Breast epithelium (tissue), 4 donors: ENCODE data around the gene ZACN. TPM values are rescaled to one million over a fixed set of nuclear protein-coding genes. Genes with fewer than 3 reads are reported as not detected.

Experiments used
- DNase-seq, 2 donors: peaks; one replicate each; pipeline ENCODE4 v3.0.0-alpha.2; 2019; ENCODE audit warnings: low spot score in 2 of 2
- H3K27ac ChIP-seq, 2 donors: fragments of 200-600 bp; sonication (generic) in 1 of 2; one replicate each; pipeline ENCODE4 v1.5.1; 2016 to 2019; ENCODE audit warnings: mild to moderate bottlenecking in 1 of 2
- H3K27me3 ChIP-seq, 2 donors: fragments of 200-600 bp; sonication (generic) in 1 of 2; one replicate each; pipeline versions ENCODE4 v1.5.1 to v1.6.0; 2017 to 2019; ENCODE audit warnings: control low read depth in 1 of 2, mild to moderate bottlenecking in 1 of 2
- H3K36me3 ChIP-seq: fragments of 200-600 bp; one replicate; pipeline ENCODE4 v1.5.1; 2019
- H3K4me1 ChIP-seq, 2 donors: fragments of 200-600 bp; sonication (generic); one replicate each; pipeline ENCODE4 v1.5.1; 2016 to 2019; ENCODE audit warnings: control low read depth in 1 of 2
- H3K4me3 ChIP-seq, 3 donors: fragments of 200-600 bp; sonication (generic); 1 replicate in 2 of 3; 2 replicates in 1 of 3; pipeline ENCODE4 v1.5.1; 2016 to 2019; ENCODE audit warnings: mild to moderate bottlenecking in 3 of 3, moderate library complexity in 2 of 3
- H3K9me3 ChIP-seq, 2 donors: fragments of 200-600 bp; sonication (generic) in 1 of 2; one replicate each; pipeline ENCODE4 v1.5.1; 2016 to 2019; ENCODE audit warnings: control low read depth in 1 of 2
- CTCF ChIP-seq, 3 donors: fragments of 450-650 bp; IDR thresholded peaks; one replicate each; pipeline ENCODE4 v1.5.1; 2016 to 2017; ENCODE audit warnings: antibody characterized with exemption in 3 of 3, mild to moderate bottlenecking in 3 of 3, moderate library complexity in 3 of 3
- POLR2A ChIP-seq: fragments of 450-650 bp; IDR thresholded peaks from one replicate; pipeline ENCODE4 v1.6.1; 2016; ENCODE audit warnings: antibody characterized with exemption, mild to moderate bottlenecking, moderate library complexity
- POLR2AphosphoS5 ChIP-seq, 3 donors: sonication (generic); formaldehyde crosslinking; IDR thresholded peaks; one replicate each; pipeline ENCODE4 v1.6.1; 2017; ENCODE audit warnings: antibody characterized with exemption in 3 of 3
- intact Hi-C: fragments of 100-400 bp; cut with DNase I; formaldehyde crosslinking; loops from one replicate; pipeline ENCODE4 v1.15.1; 2023; ENCODE audit warnings: low total_unique reads
- total RNA-seq, 3 donors: library from RNA; depleted of rRNA; stranded (reverse); fragments of >200 nt; gene quantifications; one replicate each; pipeline ENCODE4 v1.1.0, GENCODE V29; 2016

Gene ZACN
- total RNA-seq, 3 donors from 2014 or later = not detected

GRCh38 chr17:76085731-76086366 lies 6.9 kb downstream of the ZACN start:
- peaks cover 6% of the 10 kb centered on the region for H3K36me3 ChIP-seq
- no peak for DNase-seq
- intact Hi-C loops = no loop called here
- no peaks in the 10 kb centered on the region for H3K4me1 ChIP-seq
- TF ChIP-seq POLR2AphosphoS5 (IDR thresholded peaks at IDR 0.05) (no peak), CTCF (IDR thresholded peaks at IDR 0.05) (no peak), POLR2A (no peak)
- no peak overlapping the region for H3K4me3 ChIP-seq
- no peaks in the 10 kb centered on the region for H3K9me3 ChIP-seq
- no peaks in the 10 kb centered on the region for H3K27me3 ChIP-seq
- H3K27ac ChIP-seq = no peak overlapping the region

GRCh38 chr17:76086384-76086783 lies 7.4 kb downstream of the ZACN start:
- intact Hi-C loops = no loop called here
- Histone ChIP-seq H3K27me3 (no peaks in the 10 kb centered on the region), H3K4me3 (no peak overlapping the region), H3K4me1 (no peaks in the 10 kb centered on the region), H3K27ac (no peak overlapping the region), H3K9me3 (no peaks in the 10 kb centered on the region), H3K36me3 (peaks cover 6% of the 10 kb centered on the region)
- no peak for TF ChIP-seq POLR2A
- TF ChIP-seq POLR2AphosphoS5 (IDR thresholded peaks at IDR 0.05) = no peak
- no peak for TF ChIP-seq CTCF (IDR thresholded peaks at IDR 0.05)
- DNase-seq = no peak

- Histone ChIP-seq H3K27ac (no peak overlapping the region), H3K9me3 (no peaks in the 10 kb centered on the region), H3K27me3 (no peaks in the 10 kb centered on the region), H3K4me3 (no peak overlapping the region), H3K36me3 (peaks cover 6% of the 10 kb centered on the region), H3K4me1 (no peaks in the 10 kb centered on the region)
- DNase-seq = no peak
- TF ChIP-seq POLR2A = no peak
- no peak for TF ChIP-seq POLR2AphosphoS5 (IDR thresholded peaks at IDR 0.05)
- TF ChIP-seq CTCF (IDR thresholded peaks at IDR 0.05) = no peak
- intact Hi-C loops = no loop called here
Observed at GRCh38 chr17:76087531-76087930, 8.5 kb downstream of the ZACN start.

GRCh38 chr17:76088041-76088867 lies 9.3 kb downstream of the ZACN start:
- DNase-seq = no peak
- Histone ChIP-seq H3K4me1 (no peaks in the 10 kb centered on the region), H3K4me3 (no peak overlapping the region), H3K36me3 (peaks cover 6% of the 10 kb centered on the region), H3K9me3 (no peaks in the 10 kb centered on the region), H3K27ac (no peak overlapping the region), H3K27me3 (no peaks in the 10 kb centered on the region)
- TF ChIP-seq CTCF (IDR thresholded peaks at IDR 0.05) = no peak
- intact Hi-C loops = no loop called here

GRCh38 chr17:76088868-76089576 lies 10.0 kb downstream of the ZACN start:
- Histone ChIP-seq H3K27ac (no peak overlapping the region), H3K4me1 (no peaks in the 10 kb centered on the region), H3K27me3 (no peaks in the 10 kb centered on the region), H3K36me3 (peaks cover 6% of the 10 kb centered on the region), H3K4me3 (no peak overlapping the region), H3K9me3 (no peaks in the 10 kb centered on the region)
- TF ChIP-seq POLR2A (no peak), POLR2AphosphoS5 (IDR thresholded peaks at IDR 0.05) (no peak), CTCF (IDR thresholded peaks at IDR 0.05) (no peak)
- intact Hi-C loops = no loop called here
- no peak for DNase-seq
